Fibroblast of lung (primary cell): ENCODE results near the gene NEDD4L.

Experiments
- CTCF ChIP-seq, 2 donors: IDR thresholded peaks in 1 of 2; conservative IDR thresholded peaks in 1 of 2; 1 replicate in 1 of 2; 2 replicates in 1 of 2; pipeline ENCODE4 v1.5.1; 2011 to 2012; ENCODE audit warnings: low read length in 2 of 2, control low read depth in 1 of 2, inconsistent platforms in 1 of 2, low read depth in 1 of 2, mild to moderate bottlenecking in 1 of 2
- EZH2 ChIP-seq: IDR thresholded peaks from 2 replicates; pipeline ENCODE4 v1.5.1; 2012; ENCODE audit warnings: low read length, control low read depth, mild to moderate bottlenecking; ENCODE audit errors: missing control alignments

- TF ChIP-seq EZH2 (no peak), CTCF (conservative IDR thresholded peaks at IDR 0.05 in 1 of 2, IDR thresholded peaks at IDR 0.05 in 1 of 2; ENCODE audit: low read depth in 1 of 2, low read length in 2 of 2) (no peak)
These were observed 131.2 kb downstream of the NEDD4L start for GRCh38 chr18:58175122-58175785.
